SK-N-SH (cell line): ENCODE measurements around the gene PASK.

Source experiments
- EP300 ChIP-seq, 2 experiments: IDR thresholded peaks; 2 replicates each; pipeline versions ENCODE4 v1.4.0 to v1.6.1; 2012; ENCODE audit warnings: borderline replicate concordance in 1 of 2, low read depth in 1 of 2, low read length in 1 of 2
- JUND ChIP-seq: IDR thresholded peaks from 2 replicates; pipeline ENCODE4 v1.4.0; 2012
- MAX ChIP-seq: IDR thresholded peaks from 2 replicates; pipeline ENCODE4 v1.4.0; 2012; ENCODE audit warnings: low read depth
- NFIC ChIP-seq: IDR thresholded peaks from 2 replicates; pipeline ENCODE4 v1.4.0; 2012; ENCODE audit warnings: borderline replicate concordance
- POLR2AphosphoS5 ChIP-seq: IDR thresholded peaks from 2 replicates; pipeline ENCODE4 v1.6.1; 2012; ENCODE audit warnings: low read depth, low read length
- SIN3A ChIP-seq: IDR thresholded peaks from 2 replicates; pipeline ENCODE4 v1.6.1; 2012; ENCODE audit warnings: low read depth, mild to moderate bottlenecking, low read length, moderate library complexity, borderline replicate concordance
- TF ChIP-seq, protein P1 (sequence below): fragments of 200-600 bp; sonication (generic); IDR thresholded peaks from 2 replicates; pipeline ENCODE4 v1.6.1; 2017; ENCODE audit warnings: antibody characterized with exemption, mild to moderate bottlenecking, moderate library complexity
- TF ChIP-seq, protein P2 (sequence below): IDR thresholded peaks from 2 replicates; pipeline ENCODE4; 2012

DNA sequence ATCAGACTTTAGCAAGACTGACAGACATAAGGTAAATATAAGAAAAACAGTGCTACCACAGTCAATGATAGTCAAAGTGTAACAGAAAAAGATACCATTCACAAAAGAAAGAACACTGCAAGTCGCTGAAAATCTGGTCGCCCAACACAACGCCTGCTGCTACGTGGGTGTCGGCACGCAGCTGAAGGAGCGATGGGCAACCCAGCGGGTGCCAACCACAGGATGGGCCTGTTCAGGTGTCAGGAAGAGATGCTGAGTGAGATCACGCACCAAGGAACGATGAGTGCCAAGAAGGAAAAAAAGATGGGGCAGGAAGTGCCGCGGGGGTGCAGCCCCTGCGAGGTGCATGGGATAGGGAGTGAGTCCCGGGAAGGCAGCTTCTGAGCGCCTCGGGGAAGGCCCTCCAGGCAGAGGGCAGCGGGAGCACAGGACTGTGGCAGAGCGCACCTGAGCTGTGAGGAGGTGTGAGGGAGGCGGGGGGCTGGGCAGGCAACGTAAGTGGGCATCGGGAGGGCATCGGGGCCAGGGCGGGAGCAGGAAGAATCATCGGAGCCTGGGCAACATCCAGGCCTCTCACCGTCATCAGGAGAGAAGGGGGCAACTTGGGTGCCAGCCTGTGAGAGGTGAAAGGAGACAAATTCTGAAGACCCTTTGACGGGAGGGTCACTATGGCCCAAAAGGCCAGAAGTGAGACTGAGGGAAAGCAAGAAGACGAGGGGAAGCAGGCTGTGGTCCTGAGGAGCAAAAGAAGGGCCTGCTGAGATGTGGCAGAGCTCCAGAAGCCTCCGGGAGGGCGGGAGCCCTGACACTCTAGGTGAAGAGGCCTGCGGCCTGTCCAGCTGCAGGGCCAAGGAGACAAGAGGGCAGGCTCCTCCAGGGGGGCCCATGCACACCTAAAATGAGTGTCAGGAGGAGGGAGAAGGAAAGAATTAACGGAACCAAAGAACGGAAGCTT, 32.4 kb downstream of the PASK start:
- TF ChIP-seq, protein P1, sequence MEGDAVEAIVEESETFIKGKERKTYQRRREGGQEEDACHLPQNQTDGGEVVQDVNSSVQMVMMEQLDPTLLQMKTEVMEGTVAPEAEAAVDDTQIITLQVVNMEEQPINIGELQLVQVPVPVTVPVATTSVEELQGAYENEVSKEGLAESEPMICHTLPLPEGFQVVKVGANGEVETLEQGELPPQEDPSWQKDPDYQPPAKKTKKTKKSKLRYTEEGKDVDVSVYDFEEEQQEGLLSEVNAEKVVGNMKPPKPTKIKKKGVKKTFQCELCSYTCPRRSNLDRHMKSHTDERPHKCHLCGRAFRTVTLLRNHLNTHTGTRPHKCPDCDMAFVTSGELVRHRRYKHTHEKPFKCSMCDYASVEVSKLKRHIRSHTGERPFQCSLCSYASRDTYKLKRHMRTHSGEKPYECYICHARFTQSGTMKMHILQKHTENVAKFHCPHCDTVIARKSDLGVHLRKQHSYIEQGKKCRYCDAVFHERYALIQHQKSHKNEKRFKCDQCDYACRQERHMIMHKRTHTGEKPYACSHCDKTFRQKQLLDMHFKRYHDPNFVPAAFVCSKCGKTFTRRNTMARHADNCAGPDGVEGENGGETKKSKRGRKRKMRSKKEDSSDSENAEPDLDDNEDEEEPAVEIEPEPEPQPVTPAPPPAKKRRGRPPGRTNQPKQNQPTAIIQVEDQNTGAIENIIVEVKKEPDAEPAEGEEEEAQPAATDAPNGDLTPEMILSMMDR: no peak
- TF ChIP-seq NFIC (no peak), POLR2AphosphoS5 (no peak), EP300 (IDR thresholded peaks at IDR 0.05; ENCODE audit: borderline replicate concordance in 1 of 2, low read depth in 1 of 2, low read length in 1 of 2) (no peak), SIN3A (no peak), JUND (no peak), MAX (no peak)
- TF ChIP-seq, protein P2, sequence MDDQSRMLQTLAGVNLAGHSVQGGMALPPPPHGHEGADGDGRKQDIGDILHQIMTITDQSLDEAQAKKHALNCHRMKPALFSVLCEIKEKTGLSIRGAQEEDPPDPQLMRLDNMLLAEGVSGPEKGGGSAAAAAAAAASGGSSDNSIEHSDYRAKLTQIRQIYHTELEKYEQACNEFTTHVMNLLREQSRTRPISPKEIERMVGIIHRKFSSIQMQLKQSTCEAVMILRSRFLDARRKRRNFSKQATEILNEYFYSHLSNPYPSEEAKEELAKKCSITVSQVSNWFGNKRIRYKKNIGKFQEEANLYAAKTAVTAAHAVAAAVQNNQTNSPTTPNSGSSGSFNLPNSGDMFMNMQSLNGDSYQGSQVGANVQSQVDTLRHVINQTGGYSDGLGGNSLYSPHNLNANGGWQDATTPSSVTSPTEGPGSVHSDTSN: no peak
